Fibroblast of villous mesenchyme (primary cell): ENCODE data around the gene SDR9C7. TPM values are rescaled to one million over a fixed set of nuclear protein-coding genes. Genes with fewer than 3 reads are reported as not detected.
A peak's percentile ranks its signal among the peaks of the same experiment; 100 is the strongest.
"Not testable (repeated sequence)": the region's sequence is repeated elsewhere in the genome, so short reads cannot be mapped to it uniquely, and the experiment has no call there.

Source experiments
- DNase-seq: peaks from one replicate; pipeline ENCODE4 v3.0.0-alpha.2; 2010; ENCODE audit warnings: low read depth
- H3K4me3 ChIP-seq: 2 replicates; pipeline ENCODE4 v1.5.1; 2011; ENCODE audit warnings: low read depth, mild to moderate bottlenecking, low read length
- CTCF ChIP-seq: IDR thresholded peaks from 2 replicates; pipeline ENCODE4 v1.5.1; 2012; ENCODE audit warnings: low read depth, mild to moderate bottlenecking, low read length; ENCODE audit not compliant: insufficient read depth
- total RNA-seq: library from RNA; depleted of rRNA; stranded (reverse); fragments of >200 nt; gene quantifications from 2 replicates; pipeline ENCODE4 v1.2.3, GENCODE V29; 2012

Gene SDR9C7
- total RNA-seq, 1 donor, result not detected

DNA sequence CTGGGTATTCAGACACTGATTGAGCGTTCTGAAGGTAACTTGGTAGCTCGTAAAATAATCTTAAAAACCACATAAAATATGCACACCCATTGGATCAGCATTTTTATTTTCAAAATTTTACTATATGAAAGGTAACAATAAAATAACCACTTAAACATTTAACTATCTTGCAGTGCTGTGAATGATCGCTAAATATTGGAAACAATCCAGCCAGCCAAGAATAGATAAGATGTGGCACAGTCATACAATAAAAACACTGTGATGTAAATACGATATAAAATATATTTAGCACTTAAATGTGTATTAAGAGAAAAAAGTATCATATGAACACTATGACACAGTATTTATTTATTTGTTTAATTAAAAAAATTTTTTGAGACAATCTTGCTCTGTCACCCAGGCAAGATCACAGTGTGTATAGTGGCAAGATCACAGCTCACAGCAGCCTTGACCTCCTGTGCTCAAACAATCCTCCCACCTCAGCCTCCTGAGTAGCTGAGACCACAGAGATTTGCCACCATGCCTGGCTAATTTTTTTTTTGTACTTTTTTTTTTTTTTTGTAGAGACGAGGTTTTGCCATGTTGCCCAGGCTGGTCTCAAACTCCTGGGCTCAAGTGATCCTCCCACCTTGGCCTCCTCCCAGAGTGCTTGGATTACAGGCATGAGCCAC lies 39.4 kb downstream of the SDR9C7 start:
- TF ChIP-seq CTCF, result no peak
- H3K4me3 ChIP-seq, result no peak overlapping the region
- peak; percentile 17 for DNase-seq

- not testable (repeated sequence) for DNase-seq, H3K4me3 ChIP-seq
These were observed 42.3 kb downstream of the SDR9C7 start for GRCh38 chr12:56891885-56892284.

DNA sequence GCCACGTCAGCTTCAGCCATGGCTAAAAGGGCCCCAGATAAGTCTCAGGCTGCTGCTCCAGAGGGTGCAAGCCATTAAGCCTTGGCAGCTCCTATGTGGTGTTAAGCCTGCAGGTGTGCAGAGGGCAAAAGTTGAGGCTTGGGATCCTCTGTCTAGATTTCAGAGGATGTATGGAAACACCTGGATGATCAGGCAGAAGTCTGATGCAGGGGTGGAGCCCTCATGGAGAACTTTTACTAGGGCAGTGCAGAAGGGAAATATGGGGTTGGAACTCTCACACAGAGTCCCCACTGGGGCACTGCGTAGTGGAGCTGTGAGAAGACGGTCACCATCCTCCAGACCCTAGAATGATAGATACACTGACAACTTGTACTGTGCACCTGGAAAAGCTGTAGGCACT lies 47.9 kb downstream of the SDR9C7 start:
- no peak for TF ChIP-seq CTCF

GRCh38 chr12:56885316-56885715 lies 48.9 kb downstream of the SDR9C7 start:
- TF ChIP-seq CTCF, result no peak
- no peak for DNase-seq
- no peak overlapping the region for H3K4me3 ChIP-seq

More for the DNA sequence above, 47.9 kb downstream of the SDR9C7 start:
- no peak for DNase-seq
- no peak overlapping the region for H3K4me3 ChIP-seq

GRCh38 chr12:56884421-56884820 lies 49.8 kb downstream of the SDR9C7 start:
- H3K4me3 ChIP-seq, result no peak overlapping the region
- no peak for DNase-seq
- TF ChIP-seq CTCF, result no peak

GRCh38 chr12:56882407-56882806 lies 51.8 kb downstream of the SDR9C7 start:
- H3K4me3 ChIP-seq, DNase-seq: not testable (repeated sequence)

DNA sequence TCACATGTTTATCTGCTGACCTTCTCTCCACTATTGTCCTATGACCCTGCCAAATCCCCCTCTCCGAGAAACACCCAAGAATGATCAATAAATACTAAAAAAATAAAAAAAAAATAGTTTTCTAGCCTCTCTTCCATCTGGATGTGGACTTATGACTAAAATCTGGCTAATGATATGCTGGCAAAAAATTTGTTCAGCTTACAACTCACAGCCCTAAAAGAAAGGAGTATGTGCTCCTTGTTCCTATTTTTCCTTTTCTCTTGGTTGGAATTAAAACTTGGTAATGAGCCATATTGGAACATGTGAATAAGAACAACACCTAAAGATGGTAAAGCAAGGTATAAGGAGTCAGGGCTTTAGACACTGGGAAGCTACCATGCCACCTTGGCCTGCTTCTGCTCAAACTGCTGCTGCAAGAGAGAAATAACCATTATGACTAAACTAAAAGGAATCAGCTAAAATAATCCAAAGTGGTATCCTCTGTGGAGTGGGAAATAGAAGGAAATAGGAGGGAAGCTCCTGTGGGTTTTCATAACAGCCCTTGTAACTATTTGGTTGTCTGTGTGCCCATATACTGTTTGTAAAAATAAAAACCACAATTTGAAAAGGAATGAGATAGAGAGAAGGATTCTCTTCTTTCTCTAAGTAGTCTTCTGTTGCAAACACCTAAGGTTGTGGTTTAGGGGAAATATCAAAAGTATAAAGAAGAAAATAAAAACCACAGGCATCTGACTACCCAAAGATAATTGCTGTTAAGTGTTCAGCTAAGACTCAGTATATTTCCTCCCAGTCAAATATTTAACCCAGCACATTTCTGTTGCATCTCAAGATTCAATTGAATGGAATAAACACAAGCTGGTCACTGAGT lies 53.8 kb downstream of the SDR9C7 start:
- TF ChIP-seq CTCF, result no peak
- peak; percentile 77 for DNase-seq

DNA sequence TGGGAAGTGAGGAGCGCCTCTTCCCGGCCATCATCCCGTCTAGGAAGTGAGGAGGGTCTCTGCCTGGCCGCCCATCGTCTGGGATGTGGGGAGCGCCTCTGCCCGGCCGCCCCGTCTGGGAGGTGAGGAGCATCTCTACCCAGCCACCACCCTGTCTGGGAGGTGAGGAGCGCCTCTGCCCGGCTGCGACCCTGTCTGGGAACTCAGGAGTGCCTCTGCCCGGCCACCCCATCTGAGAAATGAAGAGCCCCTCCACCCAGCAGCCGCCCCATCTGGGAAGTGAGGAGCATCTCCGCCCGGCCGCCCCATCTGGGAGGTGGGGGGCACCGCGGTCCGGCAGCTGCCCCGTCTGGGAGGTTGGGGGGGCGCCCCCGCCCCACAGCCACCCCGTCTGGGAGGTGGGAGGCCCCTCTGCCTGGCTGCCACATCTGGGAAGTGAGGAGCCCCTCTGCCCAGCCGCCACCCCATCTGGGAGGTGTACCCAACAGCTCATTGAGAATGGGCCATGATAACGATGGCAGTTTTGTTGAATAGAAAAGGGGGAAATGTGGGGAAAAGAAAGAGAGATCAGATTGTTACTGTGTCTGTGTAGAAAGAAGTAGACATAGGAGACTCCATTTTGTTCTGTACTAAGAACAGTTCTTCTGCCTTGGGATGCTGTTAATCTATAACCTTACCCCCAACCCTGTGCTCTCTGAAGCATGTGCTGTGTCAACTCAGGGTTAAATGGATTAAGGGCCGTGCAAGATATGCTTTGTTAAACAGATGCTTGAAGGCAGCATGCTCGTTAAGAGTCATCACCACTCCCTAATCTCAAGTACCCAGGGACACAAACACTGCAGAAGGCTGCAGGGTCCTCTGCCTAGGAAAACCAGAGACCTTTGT lies 54.7 kb downstream of the SDR9C7 start:
- not testable (repeated sequence) for H3K4me3 ChIP-seq, DNase-seq

More for the DNA sequence above, 53.8 kb downstream of the SDR9C7 start:
- H3K4me3 ChIP-seq, result no peak overlapping the region
